A673 (cell line): ENCODE results near the gene GNAT1. TPM values are rescaled to one million over a fixed set of nuclear protein-coding genes. Genes with fewer than 3 reads are reported as not detected.

Experiments used
- BruUV-seq: library from RNA; stranded (reverse); fragments of 400-500 nt; replicated peaks from 2 replicates; lab custom pipeline; 2021; lab: Mats Ljungman, UMichigan
- CTCF ChIA-PET: fragments of 300-600 bp; sonication (Branson Sonifier 250); formaldehyde crosslinking; loops from one replicate; lab custom pipeline; 2022; ENCODE audit warnings: antibody characterized with exemption; lab: Charles Lee
- POLR2A ChIA-PET: fragments of 300-600 bp; sonication (Branson Sonifier 250); formaldehyde crosslinking; loops from one replicate; lab custom pipeline; 2022; ENCODE audit warnings: antibody characterized with exemption; ENCODE audit not compliant: low non-redundant PET; lab: Charles Lee
- DNase-seq: peaks from one replicate; pipeline ENCODE4 v3.0.0-alpha.2; 2015; ENCODE audit warnings: low spot score
- H3K27ac ChIP-seq: fragments of 200-600 bp; sonication (generic); 2 replicates; pipeline ENCODE4 v1.5.1; 2016; ENCODE audit warnings: mixed run types, low read depth, mild to moderate bottlenecking, mixed read lengths, antibody characterized with exemption, low read length; ENCODE audit not compliant: poor library complexity, severe bottlenecking
- H3K27me3 ChIP-seq: fragments of 200-600 bp; sonication (generic); replicated peaks from 2 replicates; pipeline ENCODE4 v1.6.1; 2017; ENCODE audit warnings: mixed run types, low read depth, mild to moderate bottlenecking, mixed read lengths, antibody characterized with exemption, low read length; ENCODE audit not compliant: insufficient read depth, poor library complexity
- H3K36me3 ChIP-seq: fragments of 200-600 bp; sonication (generic); 2 replicates; pipeline ENCODE4 v1.6.1; 2016; ENCODE audit warnings: mixed run types, mild to moderate bottlenecking, mixed read lengths, antibody characterized with exemption, low read length; ENCODE audit not compliant: insufficient read depth, poor library complexity, severe bottlenecking
- H3K4me1 ChIP-seq: fragments of 200-600 bp; sonication (generic); 2 replicates; pipeline ENCODE4 v1.6.1; 2017; ENCODE audit warnings: mixed run types, mild to moderate bottlenecking, mixed read lengths, antibody characterized with exemption, low read length; ENCODE audit not compliant: insufficient read depth, poor library complexity, severe bottlenecking
- H3K4me3 ChIP-seq: fragments of 200-600 bp; sonication (generic); 2 replicates; pipeline ENCODE4 v1.5.1; 2016; ENCODE audit warnings: low read depth, mixed run types, mild to moderate bottlenecking, mixed read lengths, low read length; ENCODE audit not compliant: poor library complexity, severe bottlenecking
- H3K9me3 ChIP-seq: fragments of 200-600 bp; sonication (generic); 2 replicates; pipeline ENCODE4 v1.6.1; 2016; ENCODE audit warnings: mixed run types, low read depth, mild to moderate bottlenecking, mixed read lengths, antibody characterized with exemption, low read length; ENCODE audit not compliant: poor library complexity, severe bottlenecking
- CTCF ChIP-seq: fragments of 300-800, 200-600 bp; sonication (generic); conservative IDR thresholded peaks from 2 replicates; pipeline ENCODE4 v1.5.1; 2017; ENCODE audit warnings: low read depth, mild to moderate bottlenecking, antibody characterized with exemption, low read length, moderate library complexity, mixed read lengths
- EZH2 ChIP-seq: fragments of 200-600 bp; sonication (generic); IDR thresholded peaks from 2 replicates; pipeline ENCODE4 v1.6.1; 2017; ENCODE audit warnings: borderline replicate concordance, low read depth, mild to moderate bottlenecking, mixed read lengths, antibody characterized with exemption, low read length; ENCODE audit not compliant: poor library complexity, severe bottlenecking
- intact Hi-C: fragments of 100-400 bp; cut with micrococcal nuclease; formaldehyde crosslinking; loops from one replicate; pipeline ENCODE4 v1.10.0; 2022; ENCODE audit not compliant: unreplicated experiment
- total RNA-seq: library from RNA; stranded (reverse); gene quantifications from 2 replicates; pipeline ENCODE4 v1.2.3, GENCODE V29; 2021

The GNAT1 gene
- total RNA-seq, 1 experiment from 2014 or later: not detected

GRCh38 chr3:50167069-50167840 is 24.2 kb upstream of the GNAT1 start:
- intact Hi-C loops: no loop called here
- Histone ChIP-seq H3K9me3 (no peaks in the 10 kb centered on the region), H3K4me3 (no peak overlapping the region), H3K27ac (no peak overlapping the region), H3K27me3 (no peaks in the 10 kb centered on the region), H3K4me1 (peaks cover 30% of the 10 kb centered on the region), H3K36me3 (no peaks in the 10 kb centered on the region)
- CTCF ChIA-PET: no interaction called here
- no peak for TF ChIP-seq EZH2
- TF ChIP-seq CTCF: no peak
- DNase-seq: no peak
- no TSS peak for BruUV-seq
- POLR2A ChIA-PET: no interaction called here

GRCh38 chr3:50167841-50168209 is 23.6 kb upstream of the GNAT1 start:
- Histone ChIP-seq H3K4me1 (peaks cover 30% of the 10 kb centered on the region), H3K4me3 (no peak overlapping the region), H3K27ac (no peak overlapping the region), H3K9me3 (no peaks in the 10 kb centered on the region), H3K36me3 (no peaks in the 10 kb centered on the region), H3K27me3 (no peaks in the 10 kb centered on the region)
- intact Hi-C loops: no loop called here
- ChIA-PET POLR2A (no interaction called here), CTCF (no interaction called here)
- no peak for DNase-seq
- TF ChIP-seq EZH2: no peak
- TF ChIP-seq CTCF: no peak
- BruUV-seq: no TSS peak

GRCh38 chr3:50168388-50168787 is 23.0 kb upstream of the GNAT1 start:
- no peaks in the 10 kb centered on the region for H3K36me3 ChIP-seq
- CTCF ChIA-PET: no interaction called here
- H3K4me3 ChIP-seq: no peak overlapping the region
- H3K27ac ChIP-seq: no peak overlapping the region
- intact Hi-C loops: no loop called here
- POLR2A ChIA-PET: no interaction called here
- peaks cover 29% of the 10 kb centered on the region for H3K4me1 ChIP-seq
- H3K9me3 ChIP-seq: no peaks in the 10 kb centered on the region
- BruUV-seq: no TSS peak
- TF ChIP-seq EZH2: no peak
- no peak for TF ChIP-seq CTCF
- H3K27me3 ChIP-seq: no peaks in the 10 kb centered on the region
- no peak for DNase-seq
